GM21526 (cell line): ENCODE results near the gene CYCS.

Experiments used
- ATAC-seq: cut with Tn5 transposase; IDR thresholded peaks from one replicate; pipeline ENCODE4 v1.9.1; 2021; ENCODE audit warnings: moderate library complexity; ENCODE audit not compliant: unreplicated experiment, low FRiP score

Gene CYCS

DNA sequence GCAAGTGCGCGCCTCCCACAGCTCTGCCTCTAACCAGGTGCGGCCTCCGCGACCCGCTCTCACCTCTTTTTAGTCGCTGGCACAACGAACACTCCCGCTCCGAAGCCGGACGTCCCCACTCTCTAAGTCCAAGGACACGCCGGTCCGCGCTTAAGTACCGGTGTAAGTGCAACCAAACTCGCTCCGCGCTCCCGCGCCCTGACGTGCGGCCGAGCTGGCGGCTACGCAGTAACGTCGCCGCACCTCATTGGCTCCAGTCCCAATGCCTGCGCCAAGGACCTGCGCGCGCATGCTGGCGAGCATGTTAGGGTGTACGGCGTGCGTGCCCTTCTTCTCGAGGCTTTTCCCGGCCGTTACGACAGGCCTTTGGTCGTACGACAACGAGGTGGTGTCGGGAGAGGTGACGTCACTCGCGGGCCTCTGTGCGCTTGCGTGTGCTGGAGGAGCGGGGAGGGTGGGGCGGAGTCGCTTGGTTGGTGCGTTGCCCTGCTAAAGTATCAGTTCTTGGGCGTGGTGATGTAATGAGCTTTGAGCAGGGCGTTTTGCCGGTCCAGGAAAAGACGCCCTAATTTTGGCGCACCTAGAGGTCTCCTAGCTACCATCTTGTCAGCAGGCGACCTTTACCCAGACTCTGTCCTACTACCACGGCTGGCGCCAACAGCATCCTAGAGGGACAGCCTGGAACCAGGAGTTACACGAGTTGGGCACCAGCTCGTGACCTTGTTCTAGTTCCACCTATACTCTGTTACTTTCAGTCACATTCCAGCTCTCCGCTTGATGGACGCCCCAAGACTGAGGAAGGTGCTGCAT, at the start of gene CYCS:
Gene CYCS (minus strand): TSS at position 124 of the 810 bp plus-strand sequence. CDS start 1,141 bp downstream, outside the sequence.
- peak; percentile 94 for ATAC-seq

DNA sequence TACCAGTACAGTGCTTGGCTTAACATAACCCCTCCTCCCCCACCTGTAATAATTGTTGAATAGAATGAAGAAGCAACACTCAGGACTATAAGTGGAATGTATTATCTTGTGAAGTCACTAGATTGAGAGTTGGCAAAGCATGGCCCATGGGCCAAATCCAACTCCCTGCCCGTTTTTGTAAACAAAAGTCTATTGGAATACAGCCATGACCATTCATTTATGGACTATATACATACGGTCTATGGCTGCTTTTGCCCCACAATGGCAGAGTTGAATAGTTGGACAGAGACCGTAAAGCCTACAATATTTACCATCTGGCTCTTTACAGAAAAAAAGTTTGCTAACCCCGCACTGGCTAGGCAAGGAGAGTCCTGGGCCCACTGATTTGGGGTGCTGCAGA, 48.1 kb upstream of the CYCS start:
- ATAC-seq, result no peak

DNA sequence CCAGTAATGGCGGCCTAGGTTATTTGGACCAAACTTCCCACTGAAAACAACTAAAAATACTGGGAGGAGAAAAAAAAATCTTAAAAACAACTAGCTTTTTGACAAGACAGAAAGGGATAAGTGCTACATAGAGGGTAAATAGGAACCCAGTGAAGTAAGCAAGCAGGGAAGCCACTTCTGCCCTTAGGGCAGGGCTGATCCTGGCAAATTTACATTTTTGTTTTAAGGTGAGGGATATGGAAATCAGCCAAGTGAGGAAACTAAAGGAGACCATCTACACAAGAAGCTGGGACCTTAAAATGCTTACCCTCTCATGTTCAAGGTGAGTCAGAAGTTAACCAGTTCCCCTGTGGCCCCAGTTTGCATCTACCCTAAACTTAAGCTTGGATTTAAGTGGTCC, 46.5 kb upstream of the CYCS start:
- no peak for ATAC-seq

DNA sequence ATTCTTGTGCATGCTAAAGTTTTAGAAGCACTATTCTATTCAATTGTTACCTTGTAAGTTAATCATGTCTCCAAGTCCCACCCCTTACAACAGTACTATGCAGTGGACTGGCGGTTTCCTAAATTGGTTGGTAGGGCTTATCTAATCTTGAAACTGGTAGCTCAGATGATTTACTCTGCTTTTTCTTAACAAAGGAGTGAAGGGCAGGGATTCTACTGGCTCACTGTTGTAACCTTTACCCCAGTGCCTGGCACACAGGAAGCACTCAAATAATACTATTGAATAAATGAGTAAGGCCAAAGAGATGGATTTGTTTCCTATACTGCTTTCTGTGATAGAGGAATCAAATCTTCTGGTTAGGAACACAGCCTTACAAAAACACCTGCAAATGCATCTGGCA, 46.0 kb upstream of the CYCS start:
- no peak for ATAC-seq

DNA sequence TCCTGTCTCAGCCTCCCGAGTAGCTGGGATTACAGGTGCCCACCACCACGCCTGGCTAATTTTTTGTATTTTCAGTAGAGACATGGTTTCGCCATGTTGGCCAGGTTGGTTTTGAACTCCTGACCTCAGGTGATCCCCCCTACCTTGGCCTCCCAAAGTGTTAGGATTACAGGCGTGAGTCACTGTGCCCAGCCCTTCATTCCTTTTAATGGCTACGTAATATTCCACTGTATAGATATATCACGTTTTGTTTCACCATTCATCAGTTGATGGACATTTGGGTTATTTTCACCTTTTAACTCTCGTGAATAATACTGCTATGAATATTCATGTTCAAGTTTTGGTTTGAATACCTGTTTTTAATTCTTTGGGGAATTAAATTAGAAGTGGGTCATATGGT, 44.6 kb upstream of the CYCS start:
- no peak for ATAC-seq

DNA sequence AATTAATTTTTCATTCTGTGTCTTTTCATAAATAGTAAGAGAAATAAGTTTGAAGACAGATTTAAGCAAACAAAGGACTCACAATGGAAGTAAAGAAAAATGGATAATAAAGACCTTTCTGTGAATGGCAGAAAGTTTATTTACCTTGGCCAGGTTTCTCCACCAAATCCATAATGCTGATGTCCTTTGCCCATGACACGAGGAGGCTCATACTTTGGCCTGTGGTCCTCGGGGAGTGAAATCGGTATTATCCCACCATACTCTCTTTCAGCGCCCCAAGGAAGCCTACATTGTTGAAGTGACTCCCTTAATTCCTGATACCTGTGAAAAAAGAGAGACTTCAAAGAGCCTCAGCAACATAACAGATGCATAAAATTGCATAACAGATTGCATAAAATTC, 43.1 kb upstream of the CYCS start:
- ATAC-seq, result no peak

DNA sequence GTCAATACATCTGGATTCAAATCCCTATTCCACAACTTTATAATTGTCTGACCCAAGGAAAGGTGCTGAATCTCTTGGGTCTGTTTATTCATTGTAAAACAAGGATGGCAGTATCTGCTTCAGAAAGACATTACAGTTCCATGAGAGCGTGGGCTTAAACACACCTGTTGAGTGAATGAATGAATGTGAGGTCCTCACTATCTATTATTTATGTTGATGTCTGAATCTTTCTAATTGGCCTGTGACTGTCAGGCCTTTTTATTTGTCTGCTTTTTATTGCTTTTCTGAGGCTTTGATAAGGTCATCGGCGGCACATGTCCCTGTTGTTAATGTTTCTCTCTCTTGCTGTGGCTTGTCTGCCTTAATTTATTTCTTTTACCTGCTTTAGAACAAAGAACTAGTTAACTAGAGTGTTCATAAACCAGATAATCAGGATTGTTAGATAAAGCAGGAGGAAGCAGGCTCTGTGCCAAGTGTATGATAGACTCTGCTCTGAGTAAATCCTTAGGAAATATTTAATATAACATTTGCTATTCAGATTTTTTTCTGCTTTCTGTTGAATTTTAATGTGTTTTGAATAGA, 42.3 kb upstream of the CYCS start:
- ATAC-seq, result no peak

DNA sequence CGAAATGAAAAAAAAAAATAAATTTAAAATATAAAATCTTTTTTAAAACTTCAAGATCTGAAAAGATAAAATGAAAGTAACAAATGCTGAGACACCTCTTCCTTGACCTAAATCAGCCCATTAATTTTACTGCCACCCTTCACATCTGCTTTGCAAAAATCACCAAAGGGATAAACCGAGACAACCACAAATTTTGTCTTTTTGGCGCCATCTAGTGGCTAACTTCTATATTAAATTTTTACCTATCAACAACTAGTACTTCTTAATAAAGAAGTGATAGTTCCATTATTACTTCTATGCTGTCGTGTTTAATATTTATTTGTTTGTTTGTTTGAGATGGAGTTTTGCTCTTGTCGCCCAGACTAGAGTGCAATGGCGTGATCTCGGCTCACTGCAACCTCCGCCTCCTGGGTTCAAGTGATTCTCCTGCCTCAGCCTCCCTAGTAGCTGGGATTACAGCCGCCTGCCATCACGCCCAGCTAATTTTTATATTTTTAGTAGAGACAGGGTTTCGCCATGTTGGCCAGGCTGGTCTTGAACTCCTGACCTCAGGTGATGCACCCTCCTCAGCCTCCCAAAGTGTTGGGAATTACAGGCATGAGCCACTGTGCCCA, 35.0 kb upstream of the CYCS start:
- ATAC-seq, result peak; percentile 68

DNA sequence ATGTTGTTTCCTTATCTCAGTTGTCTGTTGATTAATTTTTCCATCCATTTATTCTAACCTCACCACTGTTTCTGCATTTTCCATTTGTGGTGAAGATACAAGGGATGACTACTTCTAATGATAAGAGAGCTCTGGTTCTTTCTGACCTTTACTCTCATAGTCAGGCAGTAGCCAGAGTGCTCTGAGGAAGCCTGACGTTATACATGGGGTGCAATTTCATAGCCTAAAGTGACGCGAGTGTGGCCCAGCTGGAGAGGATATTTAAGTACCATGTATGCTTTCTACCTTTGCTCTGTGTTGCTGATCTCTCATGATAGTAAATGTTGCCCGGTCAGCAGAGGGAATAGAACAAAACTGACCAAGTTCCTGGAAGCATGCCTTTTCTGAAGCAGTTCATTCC, 33.9 kb upstream of the CYCS start:
- no peak for ATAC-seq

DNA sequence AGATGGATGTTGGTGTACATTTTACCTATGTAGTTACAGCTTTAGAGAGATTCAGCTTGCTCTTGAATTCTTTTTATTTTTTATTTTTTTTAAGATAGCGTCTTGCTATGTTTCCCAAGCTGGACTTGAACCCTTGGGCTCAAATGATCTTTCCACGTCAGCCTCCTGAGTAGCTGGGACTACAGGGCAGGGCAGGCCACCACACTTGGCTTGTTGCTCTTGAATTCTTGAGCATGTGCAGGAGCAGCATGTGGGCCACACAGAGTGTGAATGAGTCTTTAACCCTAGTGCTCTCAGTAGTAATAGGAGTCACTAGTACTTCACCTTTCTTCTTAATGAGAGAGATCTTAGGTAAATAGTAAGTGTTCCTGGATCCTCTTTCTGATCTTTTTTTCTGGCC, 26.7 kb upstream of the CYCS start:
- ATAC-seq, result no peak

DNA sequence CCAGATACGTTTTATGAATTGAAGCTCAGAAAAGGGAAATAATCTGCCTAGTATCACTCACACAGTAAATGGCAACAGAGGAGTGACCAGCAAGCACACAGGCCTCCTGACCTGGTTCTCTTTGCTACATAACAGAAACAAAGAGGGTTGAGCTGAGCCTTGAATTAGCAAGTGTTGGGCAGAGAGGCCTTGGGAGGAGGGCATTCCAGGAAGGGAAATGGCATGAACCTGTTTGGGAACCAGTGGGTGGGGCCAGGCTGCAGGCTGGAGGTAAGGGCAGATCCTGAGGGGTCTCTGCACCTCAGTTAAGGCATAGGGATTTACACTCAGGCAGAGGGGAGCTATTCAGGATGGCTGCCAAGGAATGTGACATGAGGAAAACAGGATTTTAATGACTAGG, 24.8 kb upstream of the CYCS start:
- ATAC-seq, result no peak

DNA sequence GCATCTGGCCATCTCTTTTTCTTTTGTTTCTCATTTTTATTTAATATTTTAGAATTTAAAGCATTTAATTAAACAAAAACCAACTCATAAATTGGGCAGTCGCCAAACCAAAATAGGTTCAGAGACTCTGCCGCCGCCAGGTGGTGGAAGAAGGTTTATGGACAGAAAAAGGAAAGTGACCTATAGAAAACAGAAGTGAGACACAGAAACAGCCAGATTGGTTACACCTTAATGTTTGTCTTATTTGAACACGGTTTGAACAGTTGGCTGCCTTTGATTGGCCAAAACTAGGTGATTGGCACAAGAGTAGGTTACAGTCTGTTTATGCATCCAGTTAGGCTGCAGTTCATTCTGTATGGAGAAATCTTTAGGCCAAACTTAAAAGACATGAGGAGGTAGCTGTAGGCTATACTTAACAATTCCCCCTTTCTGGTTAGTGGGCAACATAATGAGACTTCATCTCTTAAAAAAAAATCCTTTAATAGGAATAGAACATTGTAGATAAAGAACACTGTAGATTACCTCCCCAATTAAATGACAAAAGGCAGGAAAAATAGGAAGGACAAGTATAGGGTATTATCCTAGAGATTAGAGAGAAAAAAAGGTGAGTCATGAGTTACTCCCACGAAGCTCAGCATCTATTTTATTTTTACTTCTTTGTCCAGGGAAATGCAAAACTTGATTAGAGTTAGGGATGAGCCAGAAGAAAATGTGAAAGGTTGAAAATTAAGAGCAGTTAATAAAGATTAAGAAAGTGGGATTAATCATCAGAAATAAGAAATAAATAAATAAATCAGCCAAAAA, 23.9 kb upstream of the CYCS start:
- ATAC-seq, result no peak

DNA sequence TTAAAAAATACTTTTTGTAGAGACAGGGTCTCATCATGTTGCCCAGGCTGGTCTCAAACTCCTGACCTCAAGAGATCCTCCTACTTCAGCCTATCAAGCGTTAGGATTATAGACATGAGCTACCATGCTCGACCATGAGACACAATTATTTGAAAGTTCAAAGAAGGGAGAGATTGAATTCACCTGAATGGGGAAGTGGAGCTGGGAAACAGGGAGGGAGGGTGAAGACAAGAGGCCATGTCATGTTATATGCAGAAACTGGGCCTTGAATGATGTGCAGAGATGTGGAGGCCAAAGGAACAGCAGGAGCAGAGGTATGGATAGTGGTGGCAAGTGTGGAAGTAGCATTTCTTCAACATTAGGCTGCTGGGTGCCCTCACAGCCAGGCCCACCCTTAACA, 18.7 kb upstream of the CYCS start:
- no peak for ATAC-seq

DNA sequence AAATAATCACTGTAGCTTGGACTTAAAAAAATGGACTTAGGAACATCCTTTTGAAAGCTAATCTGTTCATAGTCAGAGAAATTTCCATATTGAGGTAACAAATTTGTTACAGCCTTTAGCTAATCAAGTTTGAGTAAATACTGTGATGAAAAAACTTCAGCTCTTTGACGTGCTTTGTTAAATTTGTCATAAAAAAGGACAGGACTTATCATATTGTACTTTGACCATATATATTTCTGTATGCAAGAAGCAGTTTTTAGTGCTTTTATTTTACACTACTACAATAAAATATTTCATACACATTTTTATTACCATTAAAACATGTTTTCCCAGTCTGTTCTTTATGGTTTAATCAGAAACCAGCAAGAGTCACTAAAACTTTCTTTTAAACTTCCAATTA, 14.5 kb upstream of the CYCS start:
- no peak for ATAC-seq

DNA sequence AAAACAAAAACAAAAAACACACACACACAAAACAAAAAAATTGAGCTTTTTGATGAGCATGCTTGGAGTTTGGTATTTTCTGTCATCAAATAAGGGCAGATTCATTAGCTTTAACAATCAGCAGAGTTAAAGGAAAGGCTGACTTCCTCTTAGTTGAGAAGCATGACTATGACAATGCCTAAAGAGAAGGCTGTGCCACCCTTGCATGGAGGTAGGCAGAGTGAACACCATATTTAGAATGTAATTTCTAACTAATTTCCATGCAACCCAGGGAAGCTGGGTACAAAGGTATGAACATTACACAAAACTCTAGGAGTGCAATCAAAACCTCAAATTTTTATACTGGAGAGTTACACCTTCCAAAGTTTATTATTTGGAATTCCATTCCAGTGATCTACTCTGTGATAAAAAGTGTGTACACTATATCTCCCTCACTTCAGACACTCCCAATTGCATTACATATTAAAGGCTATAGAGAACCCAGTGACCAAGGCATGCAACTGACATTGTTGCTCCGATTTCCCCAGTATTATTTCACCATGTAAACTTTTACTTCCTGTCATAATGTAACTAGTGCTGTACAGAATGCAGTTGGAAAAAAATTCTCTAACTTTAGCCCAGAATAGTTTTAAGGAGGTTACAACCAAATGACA, 9.4 kb upstream of the CYCS start:
- no peak for ATAC-seq

DNA sequence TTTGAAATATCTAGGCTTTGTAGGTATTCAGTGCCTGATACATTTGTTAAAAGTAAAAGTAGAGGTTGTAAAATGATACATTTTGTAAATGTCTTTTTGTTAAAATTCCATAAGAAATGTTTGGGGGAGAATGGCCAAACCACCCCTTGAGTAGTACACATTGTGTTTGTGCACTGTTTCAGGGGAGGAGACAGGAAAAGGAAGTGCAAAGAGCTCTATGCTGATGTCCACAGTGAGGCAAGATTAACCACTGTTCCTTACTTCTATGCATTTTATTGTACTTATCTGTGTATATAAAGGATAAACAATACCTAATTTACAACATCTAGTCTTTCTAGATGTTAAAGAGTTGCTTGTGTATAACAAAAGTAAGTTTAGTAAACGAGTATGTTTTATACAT, 7.4 kb upstream of the CYCS start:
- ATAC-seq, result no peak

DNA sequence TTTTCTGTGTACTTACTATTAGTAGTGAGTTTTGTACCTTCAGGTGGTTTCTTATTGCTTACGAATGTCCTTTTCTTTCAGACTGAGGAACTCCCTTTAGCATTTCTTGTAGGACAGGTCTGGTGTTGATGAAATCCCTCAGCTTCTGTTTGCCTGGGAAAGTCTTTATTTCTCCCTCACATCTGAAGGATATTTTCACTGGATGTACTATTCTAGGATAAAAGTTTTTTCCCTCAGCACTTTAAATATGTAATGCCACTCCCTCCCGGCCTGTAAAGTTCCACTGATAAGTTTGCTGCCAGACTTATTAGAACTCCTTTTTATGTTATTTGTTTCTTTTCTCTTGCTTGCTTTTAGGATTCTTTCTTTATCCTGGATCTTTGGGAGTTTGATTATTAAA, 1.7 kb upstream of the CYCS start:
- no peak for ATAC-seq

DNA sequence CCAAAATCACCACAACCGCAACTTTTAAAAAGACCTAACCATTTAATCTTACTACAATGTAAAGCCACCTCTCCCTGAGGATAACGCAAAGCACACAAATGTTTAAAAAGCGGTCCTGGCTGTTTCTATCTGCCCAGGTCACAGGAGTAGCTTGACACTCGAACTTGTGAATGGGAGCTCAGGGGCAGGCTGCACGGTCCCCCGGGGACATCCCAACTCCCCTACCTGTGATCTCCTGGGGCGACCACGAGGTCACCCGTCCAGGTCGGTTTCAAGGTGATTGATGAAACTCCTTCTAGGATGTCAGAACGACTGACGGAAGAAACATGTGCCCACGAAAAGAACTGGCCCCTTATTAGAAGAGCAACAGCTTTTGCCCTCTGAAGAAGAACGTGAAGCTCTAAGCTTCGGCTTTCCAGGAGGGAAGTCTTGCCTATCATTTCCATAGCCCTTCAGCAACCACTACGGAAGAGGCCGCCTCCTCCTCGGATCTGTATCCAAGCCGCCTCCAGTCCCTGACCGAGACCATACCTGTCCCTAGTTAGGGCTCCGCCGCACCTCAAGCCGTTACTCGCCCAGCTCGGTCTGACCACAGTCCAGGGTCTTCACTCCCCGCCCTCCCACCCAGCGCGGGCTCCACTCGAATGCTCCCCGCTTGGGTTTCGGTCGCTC, 459 bp downstream of the CYCS start:
- no peak for ATAC-seq

DNA sequence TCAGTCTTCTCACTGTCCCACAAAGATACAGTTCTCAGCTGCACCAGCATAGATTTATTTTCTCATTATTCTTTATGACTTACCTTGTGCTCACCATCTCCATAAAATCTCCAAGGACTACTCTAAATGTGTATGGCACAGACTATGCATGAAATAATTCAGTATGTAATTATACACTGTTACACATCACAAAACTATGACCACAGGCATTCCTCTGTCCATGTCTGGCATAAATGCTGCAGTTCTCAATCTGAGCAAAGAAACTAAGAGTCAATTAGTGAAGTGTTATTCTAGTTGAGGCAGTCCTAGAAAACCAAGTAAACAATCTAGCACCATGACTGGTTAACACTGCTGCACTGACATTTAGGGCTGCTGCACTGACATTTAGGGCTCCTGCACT, 2.7 kb downstream of the CYCS start:
- ATAC-seq, result no peak

DNA sequence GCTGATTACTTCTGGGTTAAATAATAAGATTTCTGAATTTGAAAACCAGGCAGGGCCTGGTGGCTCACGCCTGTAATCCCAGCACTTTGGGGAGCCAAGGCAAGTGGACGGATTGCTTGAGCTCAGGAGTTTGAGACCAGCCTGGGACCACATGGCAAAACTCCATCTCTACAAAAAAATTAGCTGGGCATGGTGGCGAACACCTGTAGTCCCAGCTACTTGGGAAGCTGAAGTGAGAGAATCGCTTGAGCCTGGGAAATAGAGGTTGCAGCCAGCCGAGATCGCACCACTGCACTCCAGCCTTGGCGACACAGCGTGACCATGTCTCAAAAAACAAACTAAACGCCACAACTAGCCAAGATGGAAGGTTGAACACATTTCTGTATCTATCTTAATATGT, 3.5 kb downstream of the CYCS start:
- no peak for ATAC-seq
